Caco-2 (cell line): Measurements from ENCODE around the gene ZNF335. TPM values are rescaled to one million over a fixed set of nuclear protein-coding genes. Genes with fewer than 3 reads are reported as not detected.

ENCODE experiments used
- BruUV-seq: library from RNA; stranded (reverse); fragments of 400-500 nt; replicated peaks from 2 replicates; lab custom pipeline; 2021; lab: Mats Ljungman, UMichigan
- CTCF ChIA-PET: fragments of 300-600 bp; sonication (Branson Sonifier 250); formaldehyde crosslinking; loops from one replicate; lab custom pipeline; 2022; ENCODE audit warnings: antibody characterized with exemption; lab: Charles Lee
- POLR2A ChIA-PET: fragments of 300-600 bp; sonication (Branson Sonifier 250); formaldehyde crosslinking; loops from one replicate; lab custom pipeline; 2022; ENCODE audit warnings: antibody characterized with exemption; lab: Charles Lee
- DNase-seq, 2 experiments: peaks; one replicate each; pipeline versions ENCODE4 v3.0.0 to v3.0.0-alpha.2; 2020 to 2022
- H3K27me3 ChIP-seq: replicated peaks from 2 replicates; pipeline ENCODE4 v1.6.0; 2011; ENCODE audit warnings: low read length; ENCODE audit not compliant: control insufficient read depth, insufficient read depth
- H3K36me3 ChIP-seq: 2 replicates; pipeline ENCODE4 v1.5.1; 2011; ENCODE audit warnings: low read length; ENCODE audit not compliant: control insufficient read depth, insufficient read depth
- H3K4me1 ChIP-seq: fragments of 250-450 bp; sonication (Bioruptor Pico); 2 replicates; pipeline ENCODE4 v1.5.1; 2020; ENCODE audit warnings: mild to moderate bottlenecking
- H3K4me3 ChIP-seq: 2 replicates; pipeline ENCODE4 v1.5.1; 2011; ENCODE audit warnings: low read depth, mild to moderate bottlenecking, control low read depth, low read length
- H3K9me3 ChIP-seq: fragments of 250-450 bp; sonication (Bioruptor Pico); 2 replicates; pipeline ENCODE4 v1.5.1; 2020; ENCODE audit warnings: mild to moderate bottlenecking, moderate library complexity
- H3K27ac Mint-ChIP-seq: one replicate; pipeline ENCODE4 v1.8.0; 2022; ENCODE audit warnings: mixed read lengths; ENCODE audit not compliant: unreplicated experiment
- H3K27me3 Mint-ChIP-seq: one replicate; pipeline ENCODE4 v1.8.0; 2022; ENCODE audit warnings: mixed read lengths; ENCODE audit not compliant: insufficient read depth, unreplicated experiment
- H3K36me3 Mint-ChIP-seq: one replicate; pipeline ENCODE4 v1.8.0; 2022; ENCODE audit warnings: mild to moderate bottlenecking, mixed read lengths; ENCODE audit not compliant: insufficient read depth, unreplicated experiment
- H3K4me1 Mint-ChIP-seq: one replicate; pipeline ENCODE4 v1.8.0; 2022; ENCODE audit warnings: low read depth, mixed read lengths; ENCODE audit not compliant: unreplicated experiment
- H3K4me3 Mint-ChIP-seq: one replicate; pipeline ENCODE4 v1.8.0; 2022; ENCODE audit warnings: mild to moderate bottlenecking, moderate library complexity, mixed read lengths; ENCODE audit not compliant: unreplicated experiment
- H3K9me3 Mint-ChIP-seq: one replicate; pipeline ENCODE4 v1.8.0; 2022; ENCODE audit warnings: mixed read lengths; ENCODE audit not compliant: unreplicated experiment
- CTCF ChIP-seq, 2 experiments: fragments of 200-600 bp in 1 of 2; IDR thresholded peaks; 1 replicate in 1 of 2; 2 replicates in 1 of 2; pipeline versions ENCODE4 v1.5.1 to v1.8.0; 2011 to 2022; ENCODE audit warnings: antibody characterized with exemption in 1 of 2, control low read depth in 1 of 2, inconsistent platforms in 1 of 2, low read depth in 1 of 2, low read length in 1 of 2, mild to moderate bottlenecking in 1 of 2, moderate library complexity in 1 of 2; ENCODE audit not compliant: insufficient read depth in 1 of 2, severe bottlenecking in 1 of 2, unreplicated experiment in 1 of 2
- intact Hi-C: fragments of 100-400 bp; cut with micrococcal nuclease; formaldehyde crosslinking; loops from one replicate; pipeline ENCODE4 v1.10.0; 2022; ENCODE audit not compliant: unreplicated experiment
- total RNA-seq: library from RNA; stranded (reverse); gene quantifications from 2 replicates; pipeline ENCODE4 v1.2.3, GENCODE V29; 2022

The ZNF335 gene
- total RNA-seq, 1 experiment from 2014 or later: 35.1 TPM

GRCh38 chr20:45953672-45954071 lies 18.3 kb downstream of the ZNF335 start:
- Mint-ChIP-seq H3K36me3 (peaks cover 91% of the 10 kb centered on the region), H3K9me3 (no peaks in the 10 kb centered on the region), H3K27me3 (no peaks in the 10 kb centered on the region), H3K4me3 (no peak overlapping the region), H3K4me1 (no peaks in the 10 kb centered on the region), H3K27ac (no peak overlapping the region)
- intact Hi-C loops: no loop called here
- no TSS peak for BruUV-seq
- H3K36me3 ChIP-seq: peaks cover 26% of the 10 kb centered on the region
- H3K4me3 ChIP-seq: no peak overlapping the region
- no peaks in the 10 kb centered on the region for H3K9me3 ChIP-seq
- POLR2A ChIA-PET: no interaction called here
- CTCF ChIA-PET: interaction anchor here (2.1 kb wide), 1 partner anchor 17 kb away, joined by 11 read pairs; no protein-coding TSS in a partner anchor
- no peak for TF ChIP-seq CTCF (IDR thresholded peaks at IDR 0.05; ENCODE audit: insufficient read depth in 1 of 2, low read depth in 1 of 2, low read length in 1 of 2, severe bottlenecking in 1 of 2, unreplicated experiment in 1 of 2)
- H3K4me1 ChIP-seq: no peaks in the 10 kb centered on the region
- no peaks in the 10 kb centered on the region for H3K27me3 ChIP-seq
- peak in 1 of 2 experiments; percentile 45 for DNase-seq

- Histone ChIP-seq H3K4me3 (no peak overlapping the region), H3K4me1 (no peaks in the 10 kb centered on the region), H3K9me3 (no peaks in the 10 kb centered on the region), H3K27me3 (no peaks in the 10 kb centered on the region), H3K36me3 (peaks cover 20% of the 10 kb centered on the region)
- no peaks in the 10 kb centered on the region for H3K9me3 Mint-ChIP-seq
- no peaks in the 10 kb centered on the region for H3K27me3 Mint-ChIP-seq
- intact Hi-C loops: no loop called here
- POLR2A ChIA-PET: no interaction called here
- peaks cover 91% of the 10 kb centered on the region for H3K36me3 Mint-ChIP-seq
- no peak for DNase-seq
- no peaks in the 10 kb centered on the region for H3K4me1 Mint-ChIP-seq
- no TSS peak for BruUV-seq
- TF ChIP-seq CTCF (IDR thresholded peaks at IDR 0.05; ENCODE audit: insufficient read depth in 1 of 2, low read depth in 1 of 2, low read length in 1 of 2, severe bottlenecking in 1 of 2, unreplicated experiment in 1 of 2): no peak
- CTCF ChIA-PET: interaction anchor here (0.5 to 2.1 kb wide), 3 partner anchors 8 to 17 kb away, joined by 3 to 11 read pairs (median 3); no protein-coding TSS in a partner anchor
- H3K27ac Mint-ChIP-seq: no peak overlapping the region
- H3K4me3 Mint-ChIP-seq: no peak overlapping the region
Measured at GRCh38 chr20:45952861-45953260, 19.1 kb downstream of the ZNF335 start.

- H3K27me3 Mint-ChIP-seq: no peaks in the 10 kb centered on the region
- TF ChIP-seq CTCF (IDR thresholded peaks at IDR 0.05; ENCODE audit: insufficient read depth in 1 of 2, low read depth in 1 of 2, low read length in 1 of 2, severe bottlenecking in 1 of 2, unreplicated experiment in 1 of 2): no peak
- CTCF ChIA-PET: interaction anchor here (1.1 kb wide), 1 partner anchor 9 kb away, joined by 3 read pairs; no protein-coding TSS in a partner anchor
Measured at GRCh38 chr20:45951925-45952834, 19.8 kb downstream of the ZNF335 start.

More at GRCh38 chr20:45951925-45952834, 19.8 kb downstream of the ZNF335 start:
- Mint-ChIP-seq H3K36me3 (peaks cover 91% of the 10 kb centered on the region), H3K27ac (peak overlapping the region; percentile 24), H3K4me3 (no peak overlapping the region), H3K9me3 (no peaks in the 10 kb centered on the region), H3K4me1 (no peaks in the 10 kb centered on the region)
- intact Hi-C loops: no loop called here
- H3K27me3 ChIP-seq: no peaks in the 10 kb centered on the region
- no TSS peak for BruUV-seq
- H3K4me1 ChIP-seq: no peaks in the 10 kb centered on the region
- no peaks in the 10 kb centered on the region for H3K9me3 ChIP-seq
- DNase-seq: no peak
- POLR2A ChIA-PET: no interaction called here
- H3K36me3 ChIP-seq: peaks cover 18% of the 10 kb centered on the region
- no peak overlapping the region for H3K4me3 ChIP-seq
